Measurements from ENCODE around the gene GALNT2.

The GALNT2 gene

DNA sequence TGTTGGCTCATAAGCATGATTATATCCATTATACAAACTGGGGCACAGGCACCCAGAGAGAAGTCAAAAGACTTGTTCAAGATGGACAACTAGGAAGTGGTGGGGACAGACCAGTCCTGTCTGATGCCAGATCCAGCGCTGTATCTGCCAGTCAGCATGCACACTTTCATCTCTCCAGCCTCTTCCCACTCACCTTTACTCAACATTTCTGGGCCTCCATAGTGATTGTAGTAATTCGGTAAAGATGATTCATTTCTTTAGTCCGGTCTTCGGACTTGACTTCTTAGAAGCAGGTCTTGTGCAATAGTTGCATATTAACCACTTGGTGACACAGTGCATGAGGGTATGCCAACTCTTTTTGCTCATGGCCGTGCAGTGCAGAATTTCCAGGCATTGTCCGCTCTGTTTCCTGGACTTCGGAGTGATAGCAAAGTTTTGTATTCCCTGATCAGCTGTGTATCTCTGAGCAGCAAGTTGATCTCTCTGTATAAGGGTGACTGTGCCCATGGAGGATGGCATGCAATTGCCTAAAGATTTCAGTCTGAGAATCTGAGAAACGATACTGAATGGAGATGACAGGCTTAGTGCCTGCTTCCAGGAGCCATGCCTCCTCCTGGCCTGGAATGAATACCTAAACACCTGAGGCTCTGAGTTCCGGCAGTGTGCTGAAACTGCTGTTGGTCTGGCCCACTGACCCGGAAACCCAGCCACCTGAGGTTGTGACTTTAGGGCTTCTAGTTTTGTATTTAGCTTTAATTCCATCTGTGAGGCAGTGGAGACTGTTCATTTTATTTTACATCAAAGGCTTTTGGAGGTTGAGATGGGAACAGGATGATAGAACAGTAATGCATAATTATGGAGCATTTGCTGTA, 39.0 kb downstream of the GALNT2 start:
- H3K27me3 ChIP-seq (ENCODE audit: control insufficient read depth, insufficient read depth, low read length) = no peaks in the 10 kb centered on the region
- H3K36me3 ChIP-seq (ENCODE audit: control insufficient read depth, insufficient read depth, low read length) = no peaks in the 10 kb centered on the region
- no peaks in the 10 kb centered on the region for H3K9me3 ChIP-seq (ENCODE audit: control insufficient read depth, insufficient read depth, low read depth, low read length)
- H3K27ac ChIP-seq (ENCODE audit: low read depth, low read length) = no peak overlapping the region
- H3K4me1 ChIP-seq (ENCODE audit: control insufficient read depth, insufficient read depth, low read length) = peaks cover 41% of the 10 kb centered on the region
- H3K9ac ChIP-seq (ENCODE audit: low read length) = no peak overlapping the region
- H3K4me3 ChIP-seq (ENCODE audit: low read depth, low read length) = no peak overlapping the region

DNA sequence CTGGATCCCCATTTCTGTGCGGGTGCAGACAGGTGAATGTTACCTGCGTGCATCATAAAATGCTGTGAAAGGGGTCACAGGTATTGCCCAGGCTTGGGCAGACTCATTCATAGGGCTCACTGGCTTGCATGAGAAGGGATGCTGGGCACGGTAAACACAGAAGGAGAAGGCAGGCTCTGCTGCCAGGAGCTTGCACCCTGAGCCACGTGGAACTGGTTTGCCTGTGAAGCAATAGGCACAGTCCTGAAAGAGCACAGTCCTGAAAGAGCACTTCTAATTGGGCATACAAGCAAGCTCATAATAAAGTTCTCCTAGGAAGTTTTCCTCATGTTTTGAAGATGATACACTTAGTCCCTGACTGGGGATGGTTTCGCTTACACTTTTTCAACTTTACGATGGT, 40.9 kb downstream of the GALNT2 start:
- Histone ChIP-seq H3K9me3 (ENCODE audit: control insufficient read depth, insufficient read depth, low read depth, low read length) (no peaks in the 10 kb centered on the region), H3K27me3 (ENCODE audit: control insufficient read depth, insufficient read depth, low read length) (no peaks in the 10 kb centered on the region), H3K4me1 (ENCODE audit: control insufficient read depth, insufficient read depth, low read length) (peaks cover 41% of the 10 kb centered on the region), H3K36me3 (ENCODE audit: control insufficient read depth, insufficient read depth, low read length) (no peaks in the 10 kb centered on the region), H3K4me3 (ENCODE audit: low read depth, low read length) (no peak overlapping the region), H3K9ac (ENCODE audit: low read length) (no peak overlapping the region), H3K27ac (ENCODE audit: low read depth, low read length) (no peak overlapping the region)

GRCh38 chr1:230108580-230108979, 41.5 kb downstream of the GALNT2 start:
- Histone ChIP-seq H3K36me3 (ENCODE audit: control insufficient read depth, insufficient read depth, low read length) (no peaks in the 10 kb centered on the region), H3K4me1 (ENCODE audit: control insufficient read depth, insufficient read depth, low read length) (peaks cover 42% of the 10 kb centered on the region), H3K27me3 (ENCODE audit: control insufficient read depth, insufficient read depth, low read length) (no peaks in the 10 kb centered on the region), H3K27ac (ENCODE audit: low read depth, low read length) (no peak overlapping the region), H3K9me3 (ENCODE audit: control insufficient read depth, insufficient read depth, low read depth, low read length) (no peaks in the 10 kb centered on the region), H3K4me3 (ENCODE audit: low read depth, low read length) (no peak overlapping the region), H3K9ac (ENCODE audit: low read length) (no peak overlapping the region)

GRCh38 chr1:230109066-230109465, 42.0 kb downstream of the GALNT2 start:
- Histone ChIP-seq H3K4me3 (ENCODE audit: low read depth, low read length) (no peak overlapping the region), H3K27me3 (ENCODE audit: control insufficient read depth, insufficient read depth, low read length) (no peaks in the 10 kb centered on the region), H3K4me1 (ENCODE audit: control insufficient read depth, insufficient read depth, low read length) (peaks cover 42% of the 10 kb centered on the region), H3K27ac (ENCODE audit: low read depth, low read length) (no peak overlapping the region), H3K36me3 (ENCODE audit: control insufficient read depth, insufficient read depth, low read length) (no peaks in the 10 kb centered on the region), H3K9me3 (ENCODE audit: control insufficient read depth, insufficient read depth, low read depth, low read length) (no peaks in the 10 kb centered on the region), H3K9ac (ENCODE audit: low read length) (no peak overlapping the region)

DNA sequence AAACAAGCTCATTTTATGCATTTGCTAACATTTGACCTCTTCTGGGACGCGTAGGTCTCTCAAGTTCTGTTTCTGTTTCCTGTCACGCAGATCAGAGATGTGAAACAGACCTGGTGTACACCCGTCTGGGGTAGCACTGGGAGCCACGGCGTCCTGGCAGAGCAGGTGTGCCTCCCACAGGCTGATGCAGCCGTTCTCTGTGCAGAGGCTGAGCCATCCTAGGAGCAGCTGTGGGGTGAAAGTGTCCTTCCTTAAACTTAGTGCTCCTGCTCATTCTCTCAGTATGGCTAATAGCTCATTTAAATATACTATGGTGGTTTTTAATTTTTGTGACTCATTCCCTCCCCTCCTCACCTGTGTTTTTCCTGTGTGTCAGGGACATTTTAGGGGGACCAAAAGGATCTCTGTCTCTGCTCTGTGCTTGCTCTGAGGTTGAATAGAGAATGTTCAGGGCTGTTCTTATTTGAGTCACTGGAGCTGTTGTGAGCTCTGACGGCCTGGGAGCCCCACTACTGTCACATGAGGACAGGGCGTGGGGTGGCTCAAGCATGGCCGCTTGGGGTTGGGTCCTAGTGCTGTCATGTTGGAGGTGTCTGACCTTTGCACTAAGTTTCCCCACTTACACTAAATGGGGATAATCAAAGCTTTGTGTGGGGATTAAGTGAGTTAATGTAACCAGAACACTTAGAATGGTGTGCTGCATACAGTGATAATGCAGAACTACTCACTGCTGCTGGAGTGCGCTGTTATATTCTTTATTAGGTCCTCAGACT, 43.0 kb downstream of the GALNT2 start:
- Histone ChIP-seq H3K9ac (ENCODE audit: low read length) (no peak overlapping the region), H3K27me3 (ENCODE audit: control insufficient read depth, insufficient read depth, low read length) (no peaks in the 10 kb centered on the region), H3K36me3 (ENCODE audit: control insufficient read depth, insufficient read depth, low read length) (no peaks in the 10 kb centered on the region), H3K4me3 (ENCODE audit: low read depth, low read length) (no peak overlapping the region), H3K4me1 (ENCODE audit: control insufficient read depth, insufficient read depth, low read length) (peaks cover 37% of the 10 kb centered on the region), H3K9me3 (ENCODE audit: control insufficient read depth, insufficient read depth, low read depth, low read length) (no peaks in the 10 kb centered on the region), H3K27ac (ENCODE audit: low read depth, low read length) (no peak overlapping the region)

DNA sequence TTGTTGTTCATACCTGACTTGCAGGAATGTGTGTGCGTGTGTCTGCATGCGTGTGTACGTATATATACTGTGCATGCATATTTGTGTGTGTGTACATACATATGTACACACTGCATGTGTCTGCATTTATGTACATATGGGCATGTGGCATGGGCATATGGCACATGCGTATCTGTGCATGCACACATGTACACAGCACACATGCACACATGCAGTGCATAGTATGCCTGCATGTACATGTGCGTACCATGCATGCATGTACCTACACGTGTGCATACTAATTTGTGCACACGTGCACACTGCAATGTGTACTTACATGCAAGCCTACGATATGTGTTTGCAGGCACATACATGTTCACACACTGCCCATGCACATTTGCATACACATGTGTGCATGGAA, 43.9 kb downstream of the GALNT2 start:
- H3K9ac ChIP-seq (ENCODE audit: low read length) = no peak overlapping the region
- H3K36me3 ChIP-seq (ENCODE audit: control insufficient read depth, insufficient read depth, low read length) = no peaks in the 10 kb centered on the region
- peaks cover 33% of the 10 kb centered on the region for H3K4me1 ChIP-seq (ENCODE audit: control insufficient read depth, insufficient read depth, low read length)
- no peaks in the 10 kb centered on the region for H3K9me3 ChIP-seq (ENCODE audit: control insufficient read depth, insufficient read depth, low read depth, low read length)
- H3K4me3 ChIP-seq (ENCODE audit: low read depth, low read length) = no peak overlapping the region
- H3K27ac ChIP-seq (ENCODE audit: low read depth, low read length) = no peak overlapping the region
- no peaks in the 10 kb centered on the region for H3K27me3 ChIP-seq (ENCODE audit: control insufficient read depth, insufficient read depth, low read length)

DNA sequence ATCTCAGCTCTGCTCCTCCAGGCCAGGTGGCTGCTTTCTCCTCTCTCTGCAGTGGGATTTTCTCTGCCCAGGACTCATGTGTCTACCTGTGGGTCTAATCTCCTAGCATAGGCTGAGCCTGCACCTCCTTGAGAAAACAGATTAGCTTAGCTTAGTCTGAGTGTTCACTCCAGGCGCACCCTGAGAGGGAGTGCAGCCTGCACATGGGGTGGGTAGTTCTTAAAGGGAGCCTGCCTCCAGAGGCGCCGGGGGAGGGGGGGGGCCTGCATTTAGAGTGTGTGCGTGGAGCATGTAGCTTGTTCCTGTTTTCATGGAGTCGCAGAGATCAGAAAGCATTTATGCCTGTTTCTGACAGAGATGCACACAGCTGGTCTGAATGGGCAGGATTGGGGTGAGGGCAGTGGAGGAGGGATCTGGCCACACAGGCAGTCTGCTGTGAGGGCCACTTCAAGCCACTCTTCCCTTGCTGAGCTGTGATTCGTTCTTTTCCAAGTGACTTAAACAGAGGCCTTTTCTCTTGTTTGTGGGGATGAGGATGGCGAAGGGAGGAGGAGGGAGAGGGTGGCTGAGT, 45.2 kb downstream of the GALNT2 start:
- Histone ChIP-seq H3K9ac (ENCODE audit: low read length) (no peak overlapping the region), H3K4me1 (ENCODE audit: control insufficient read depth, insufficient read depth, low read length) (peaks cover 33% of the 10 kb centered on the region)

GRCh38 chr1:230112782-230113181, 45.7 kb downstream of the GALNT2 start:
- Histone ChIP-seq H3K36me3 (ENCODE audit: control insufficient read depth, insufficient read depth, low read length) (no peaks in the 10 kb centered on the region), H3K27ac (ENCODE audit: low read depth, low read length) (no peak overlapping the region), H3K4me1 (ENCODE audit: control insufficient read depth, insufficient read depth, low read length) (peaks cover 33% of the 10 kb centered on the region), H3K9ac (ENCODE audit: low read length) (no peak overlapping the region), H3K27me3 (ENCODE audit: control insufficient read depth, insufficient read depth, low read length) (no peaks in the 10 kb centered on the region), H3K4me3 (ENCODE audit: low read depth, low read length) (no peak overlapping the region), H3K9me3 (ENCODE audit: control insufficient read depth, insufficient read depth, low read depth, low read length) (no peaks in the 10 kb centered on the region)

More for the DNA sequence above, 45.2 kb downstream of the GALNT2 start:
- H3K9me3 ChIP-seq (ENCODE audit: control insufficient read depth, insufficient read depth, low read depth, low read length) = no peaks in the 10 kb centered on the region
- H3K27me3 ChIP-seq (ENCODE audit: control insufficient read depth, insufficient read depth, low read length) = no peaks in the 10 kb centered on the region
- no peak overlapping the region for H3K4me3 ChIP-seq (ENCODE audit: low read depth, low read length)
- H3K36me3 ChIP-seq (ENCODE audit: control insufficient read depth, insufficient read depth, low read length) = no peaks in the 10 kb centered on the region
- no peak overlapping the region; the same call in 1 of the 2 replicates for H3K27ac ChIP-seq (ENCODE audit: low read depth, low read length)

- Histone ChIP-seq H3K9me3 (ENCODE audit: control insufficient read depth, insufficient read depth, low read depth, low read length) (no peaks in the 10 kb centered on the region), H3K36me3 (ENCODE audit: control insufficient read depth, insufficient read depth, low read length) (no peaks in the 10 kb centered on the region), H3K4me1 (ENCODE audit: control insufficient read depth, insufficient read depth, low read length) (peaks cover 33% of the 10 kb centered on the region), H3K27ac (ENCODE audit: low read depth, low read length) (no peak overlapping the region), H3K9ac (ENCODE audit: low read length) (no peak overlapping the region), H3K4me3 (ENCODE audit: low read depth, low read length) (no peak overlapping the region), H3K27me3 (ENCODE audit: control insufficient read depth, insufficient read depth, low read length) (no peaks in the 10 kb centered on the region)
These were observed 46.2 kb downstream of the GALNT2 start for GRCh38 chr1:230113235-230113592.

- H3K4me3 ChIP-seq (ENCODE audit: low read depth, low read length) = no peak overlapping the region
These were observed 46.7 kb downstream of the GALNT2 start for GRCh38 chr1:230113593-230114236.

More at GRCh38 chr1:230113593-230114236, 46.7 kb downstream of the GALNT2 start:
- no peaks in the 10 kb centered on the region for H3K9me3 ChIP-seq (ENCODE audit: control insufficient read depth, insufficient read depth, low read depth, low read length)
- H3K4me1 ChIP-seq (ENCODE audit: control insufficient read depth, insufficient read depth, low read length) = peaks cover 33% of the 10 kb centered on the region
- no peak overlapping the region for H3K27ac ChIP-seq (ENCODE audit: low read depth, low read length)
- H3K9ac ChIP-seq (ENCODE audit: low read length) = no peak overlapping the region
- H3K27me3 ChIP-seq (ENCODE audit: control insufficient read depth, insufficient read depth, low read length) = no peaks in the 10 kb centered on the region
- no peaks in the 10 kb centered on the region for H3K36me3 ChIP-seq (ENCODE audit: control insufficient read depth, insufficient read depth, low read length)
